Smooth muscle cell (in vitro differentiated cells): Measurements from ENCODE around the gene SLC25A24. TPM values are rescaled to one million over a fixed set of nuclear protein-coding genes. Genes with fewer than 3 reads are reported as not detected.
"Not testable (repeated sequence)": the region's sequence is repeated elsewhere in the genome, so short reads cannot be mapped to it uniquely, and the experiment has no call there.

Experiments used
- DNase-seq: peaks from one replicate; lab custom pipeline; 2025; ENCODE audit not compliant: unreplicated experiment; lab: John Stamatoyannopoulos, UW
- H2AFZ ChIP-seq: fragments of 200-600 bp; sonication (generic); 2 replicates; pipeline ENCODE4 v1.6.0; 2016; ENCODE audit warnings: antibody characterized with exemption, low read depth, mild to moderate bottlenecking
- H3F3A ChIP-seq: fragments of 200-600 bp; sonication (generic); 2 replicates; pipeline ENCODE4 v1.6.0; 2017; ENCODE audit warnings: antibody characterized with exemption, low read depth
- H3K27ac ChIP-seq: fragments of 200-600 bp; sonication (generic); 2 replicates; pipeline ENCODE4 v1.5.1; 2016; ENCODE audit warnings: low read depth, mild to moderate bottlenecking
- H3K27me3 ChIP-seq: fragments of 200-600 bp; sonication (generic); 2 replicates; pipeline ENCODE4 v1.6.1; 2016; ENCODE audit warnings: low read depth, mild to moderate bottlenecking
- H3K36me3 ChIP-seq: fragments of 200-600 bp; sonication (generic); 2 replicates; pipeline ENCODE4 v1.5.1; 2016; ENCODE audit warnings: low read depth
- H3K4me1 ChIP-seq: fragments of 200-600 bp; sonication (generic); 2 replicates; pipeline ENCODE4 v1.5.1; 2016; ENCODE audit warnings: low read depth
- H3K4me2 ChIP-seq: fragments of 200-600 bp; sonication (generic); 2 replicates; pipeline ENCODE4 v1.6.0; 2016; ENCODE audit warnings: mild to moderate bottlenecking
- H3K4me3 ChIP-seq: fragments of 200-600 bp; sonication (generic); 2 replicates; pipeline ENCODE4 v1.5.1; 2016; ENCODE audit warnings: mild to moderate bottlenecking
- H3K79me2 ChIP-seq: fragments of 200-600 bp; sonication (generic); 2 replicates; pipeline ENCODE4 v1.6.0; 2016; ENCODE audit warnings: low read depth, mild to moderate bottlenecking
- H3K9ac ChIP-seq: fragments of 200-600 bp; sonication (generic); 2 replicates; pipeline ENCODE4 v1.6.0; 2016; ENCODE audit warnings: low read depth
- H3K9me3 ChIP-seq: fragments of 200-600 bp; sonication (generic); replicated peaks from 2 replicates; pipeline ENCODE4 v1.5.1; 2016; ENCODE audit warnings: low read depth
- H4K20me1 ChIP-seq: fragments of 200-600 bp; sonication (generic); 2 replicates; pipeline ENCODE4 v1.6.0; 2016; ENCODE audit warnings: low read depth
- CTCF ChIP-seq: fragments of 200-600 bp; sonication (generic); IDR thresholded peaks from 2 replicates; pipeline ENCODE4 v1.5.1; 2017; ENCODE audit warnings: borderline replicate concordance, mild to moderate bottlenecking, antibody characterized with exemption; ENCODE audit not compliant: insufficient read depth, poor library complexity, severe bottlenecking
- WGBS: methylation state at CpG from one replicate; pipeline ENCODE4 v1.1.7; 2016; ENCODE audit warnings: low lambda C conversion rate; 5-methylcytosine and 5-hydroxymethylcytosine counted together
- polyA plus RNA-seq: library from polyadenylated mRNA; unstranded; fragments of >200 nt; fragmentation: Nextera tagmentation; extraction: Ambion mirVana; gene quantifications from 2 replicates; pipeline ENCODE4 v1.2.1, GENCODE V29; 2016
- total RNA-seq: library from RNA; depleted of rRNA; stranded (reverse); fragments of >200 nt; gene quantifications from 2 replicates; pipeline ENCODE4 v1.2.3, GENCODE V29; 2014

Gene SLC25A24
- total and polyA plus RNA-seq, 2 experiments from 2014 or later, result 30.8 to 69.9 TPM

- peak overlapping the region; percentile 8 for H3K27ac ChIP-seq
Measured at GRCh38 chr1:108149796-108150467, 50.2 kb downstream of the SLC25A24 start.

GRCh38 chr1:108144569-108144968 lies 55.6 kb downstream of the SLC25A24 start:
- not testable (repeated sequence) for H3K27me3 ChIP-seq, DNase-seq, H3K4me1 ChIP-seq, H3K9ac ChIP-seq, H3K79me2 ChIP-seq, H3K9me3 ChIP-seq, H4K20me1 ChIP-seq, H3K4me2 ChIP-seq, H3F3A ChIP-seq, H2AFZ ChIP-seq, H3K27ac ChIP-seq, H3K4me3 ChIP-seq
- 94% methylated on average over 1 of the region's 1 CpG for WGBS
- peaks cover 44% of the 10 kb centered on the region for H3K36me3 ChIP-seq

More at GRCh38 chr1:108149796-108150467, 50.2 kb downstream of the SLC25A24 start:
- no peak for DNase-seq
- Histone ChIP-seq H3K9me3 (no peaks in the 10 kb centered on the region), H3K4me2 (no peak overlapping the region), H3K9ac (no peak overlapping the region), H3K79me2 (no peaks in the 10 kb centered on the region), H4K20me1 (no peaks in the 10 kb centered on the region), H3K4me1 (no peaks in the 10 kb centered on the region), H3F3A (no peaks in the 10 kb centered on the region), H2AFZ (no peak overlapping the region), H3K27me3 (no peaks in the 10 kb centered on the region), H3K4me3 (no peak overlapping the region), H3K36me3 (peaks cover 39% of the 10 kb centered on the region)
- WGBS, result 78% methylated on average over 3 of the region's 3 CpGs
- no peak for TF ChIP-seq CTCF

GRCh38 chr1:108142773-108143394 lies 57.3 kb downstream of the SLC25A24 start:
- 93% methylated on average over 6 of the region's 6 CpGs for WGBS
- DNase-seq, result no peak
- no peak for TF ChIP-seq CTCF
- H3F3A ChIP-seq, result no peaks in the 10 kb centered on the region
- no peak overlapping the region for H3K4me3 ChIP-seq
- no peak overlapping the region for H3K9ac ChIP-seq
- no peak overlapping the region for H3K27ac ChIP-seq
- peaks cover 32% of the 10 kb centered on the region for H3K36me3 ChIP-seq
- H3K4me2 ChIP-seq, result no peak overlapping the region
- H3K4me1 ChIP-seq, result no peaks in the 10 kb centered on the region
- H3K27me3 ChIP-seq, result no peaks in the 10 kb centered on the region
- H3K79me2 ChIP-seq, result no peaks in the 10 kb centered on the region
- no peak overlapping the region for H2AFZ ChIP-seq
- no peaks in the 10 kb centered on the region for H3K9me3 ChIP-seq
- H4K20me1 ChIP-seq, result no peaks in the 10 kb centered on the region

GRCh38 chr1:108142258-108142657 lies 57.9 kb downstream of the SLC25A24 start:
- peak overlapping the region; percentile 2 for H3K27ac ChIP-seq
- no peak overlapping the region for H3K4me2 ChIP-seq
- 96% methylated on average over 4 of the region's 4 CpGs for WGBS
- no peak overlapping the region for H3K4me3 ChIP-seq
- H3K4me1 ChIP-seq, result no peaks in the 10 kb centered on the region
- no peaks in the 10 kb centered on the region for H3F3A ChIP-seq
- no peak for DNase-seq
- no peaks in the 10 kb centered on the region for H3K27me3 ChIP-seq
- no peak overlapping the region for H2AFZ ChIP-seq
- no peak for TF ChIP-seq CTCF
- H4K20me1 ChIP-seq, result no peaks in the 10 kb centered on the region
- H3K36me3 ChIP-seq, result peaks cover 32% of the 10 kb centered on the region
- H3K79me2 ChIP-seq, result no peaks in the 10 kb centered on the region
- H3K9me3 ChIP-seq, result no peaks in the 10 kb centered on the region
- no peak overlapping the region for H3K9ac ChIP-seq
